ENCODE measurements around the gene LRRC8D.

LRRC8D gene

DNA sequence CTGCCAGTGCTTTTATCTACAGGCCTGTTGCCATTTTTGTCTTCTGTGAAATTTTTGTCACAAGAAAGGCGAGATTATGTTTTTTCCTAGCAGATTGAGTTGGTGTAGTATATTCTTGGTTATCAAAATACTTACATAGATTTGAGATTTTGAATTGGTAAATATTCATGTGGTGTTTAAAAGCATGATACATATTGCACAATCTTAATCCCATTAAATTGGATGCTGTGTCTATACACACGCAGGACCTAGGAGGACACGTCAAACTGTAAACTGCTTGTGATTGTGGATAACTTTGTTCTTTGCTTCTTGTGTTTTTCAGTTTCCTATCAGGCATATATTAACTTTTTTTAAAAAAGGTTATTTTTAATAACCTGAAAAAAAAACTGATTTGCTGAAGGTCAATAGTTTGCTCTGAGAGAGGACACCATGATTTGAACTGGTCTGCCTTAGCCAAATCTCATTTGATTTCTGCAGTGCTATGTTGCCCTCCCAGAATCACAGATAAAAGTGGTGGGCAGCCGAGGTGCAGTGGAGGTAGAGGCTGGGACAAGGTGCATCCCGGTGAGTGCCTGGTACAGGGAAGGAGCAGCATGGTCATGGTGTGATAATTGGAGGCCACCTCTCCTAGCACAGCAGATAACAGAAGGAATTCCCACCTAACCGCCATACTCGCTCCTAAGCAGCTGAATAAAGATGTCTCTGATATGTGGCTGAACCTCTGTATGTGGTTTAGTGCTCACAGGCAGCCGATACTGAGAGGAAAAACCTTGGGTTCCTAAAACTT, 76.7 kb downstream of the LRRC8D start:
- DNase-seq (ENCODE audit: extremely low read depth, insufficient read length): no peak
- H3K36me3 ChIP-seq (ENCODE audit: control insufficient read depth, insufficient read depth, low read length): no peaks in the 10 kb centered on the region
- no peaks in the 10 kb centered on the region for H3K27me3 ChIP-seq (replicated peaks; ENCODE audit: control insufficient read depth, insufficient read depth, low read length)
- TF ChIP-seq, protein P1, sequence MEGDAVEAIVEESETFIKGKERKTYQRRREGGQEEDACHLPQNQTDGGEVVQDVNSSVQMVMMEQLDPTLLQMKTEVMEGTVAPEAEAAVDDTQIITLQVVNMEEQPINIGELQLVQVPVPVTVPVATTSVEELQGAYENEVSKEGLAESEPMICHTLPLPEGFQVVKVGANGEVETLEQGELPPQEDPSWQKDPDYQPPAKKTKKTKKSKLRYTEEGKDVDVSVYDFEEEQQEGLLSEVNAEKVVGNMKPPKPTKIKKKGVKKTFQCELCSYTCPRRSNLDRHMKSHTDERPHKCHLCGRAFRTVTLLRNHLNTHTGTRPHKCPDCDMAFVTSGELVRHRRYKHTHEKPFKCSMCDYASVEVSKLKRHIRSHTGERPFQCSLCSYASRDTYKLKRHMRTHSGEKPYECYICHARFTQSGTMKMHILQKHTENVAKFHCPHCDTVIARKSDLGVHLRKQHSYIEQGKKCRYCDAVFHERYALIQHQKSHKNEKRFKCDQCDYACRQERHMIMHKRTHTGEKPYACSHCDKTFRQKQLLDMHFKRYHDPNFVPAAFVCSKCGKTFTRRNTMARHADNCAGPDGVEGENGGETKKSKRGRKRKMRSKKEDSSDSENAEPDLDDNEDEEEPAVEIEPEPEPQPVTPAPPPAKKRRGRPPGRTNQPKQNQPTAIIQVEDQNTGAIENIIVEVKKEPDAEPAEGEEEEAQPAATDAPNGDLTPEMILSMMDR (IDR thresholded peaks at IDR 0.05; ENCODE audit: insufficient read depth, low read length, poor library complexity, severe bottlenecking): no peak
- no peak overlapping the region for H3K4me3 ChIP-seq (replicated peaks; ENCODE audit: low read depth, low read length)

DNA sequence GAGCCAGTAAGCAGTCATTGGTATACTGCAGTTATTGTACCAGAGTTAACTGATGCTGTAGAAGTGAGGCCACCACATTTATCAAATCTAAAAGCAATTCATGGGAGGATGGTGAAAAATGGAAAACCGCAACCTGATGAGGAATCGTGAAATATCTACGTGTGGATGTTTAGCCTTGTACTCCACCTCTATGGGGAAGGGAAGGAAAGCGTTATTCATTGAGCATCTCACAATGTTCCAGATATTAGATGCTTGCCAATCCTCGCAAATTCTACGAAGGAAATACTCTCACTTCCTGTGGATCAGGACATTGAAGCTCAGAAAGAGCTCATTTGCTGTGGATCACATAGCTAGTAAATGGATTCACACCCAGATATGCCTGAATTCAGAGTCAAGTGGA, 77.3 kb downstream of the LRRC8D start:
- Histone ChIP-seq H3K4me3 (replicated peaks; ENCODE audit: low read depth, low read length) (no peak overlapping the region), H3K36me3 (ENCODE audit: control insufficient read depth, insufficient read depth, low read length) (no peaks in the 10 kb centered on the region), H3K27me3 (replicated peaks; ENCODE audit: control insufficient read depth, insufficient read depth, low read length) (no peaks in the 10 kb centered on the region)
- TF ChIP-seq, protein P1 (IDR thresholded peaks at IDR 0.05; ENCODE audit: insufficient read depth, low read length, poor library complexity, severe bottlenecking): no peak
- DNase-seq (ENCODE audit: extremely low read depth, insufficient read length): no peak

GRCh38 chr1:89898695-89899470, 78.1 kb downstream of the LRRC8D start:
- TF ChIP-seq, protein P1 (IDR thresholded peaks at IDR 0.05; ENCODE audit: insufficient read depth, low read length, poor library complexity, severe bottlenecking): no peak
- no peak for DNase-seq (ENCODE audit: extremely low read depth, insufficient read length)
- Histone ChIP-seq H3K4me3 (replicated peaks; ENCODE audit: low read depth, low read length) (no peak overlapping the region), H3K27me3 (replicated peaks; ENCODE audit: control insufficient read depth, insufficient read depth, low read length) (no peaks in the 10 kb centered on the region), H3K36me3 (ENCODE audit: control insufficient read depth, insufficient read depth, low read length) (no peaks in the 10 kb centered on the region)

GRCh38 chr1:89900323-89900722, 79.5 kb downstream of the LRRC8D start:
- no peak for DNase-seq (ENCODE audit: extremely low read depth, insufficient read length)
- Histone ChIP-seq H3K36me3 (ENCODE audit: control insufficient read depth, insufficient read depth, low read length) (no peaks in the 10 kb centered on the region), H3K4me3 (replicated peaks; ENCODE audit: low read depth, low read length) (no peak overlapping the region), H3K27me3 (replicated peaks; ENCODE audit: control insufficient read depth, insufficient read depth, low read length) (no peaks in the 10 kb centered on the region)
- TF ChIP-seq, protein P1 (IDR thresholded peaks at IDR 0.05; ENCODE audit: insufficient read depth, low read length, poor library complexity, severe bottlenecking): no peak

- TF ChIP-seq, protein P1 (IDR thresholded peaks at IDR 0.05; ENCODE audit: insufficient read depth, low read length, poor library complexity, severe bottlenecking): no peak
- no peaks in the 10 kb centered on the region for H3K27me3 ChIP-seq (replicated peaks; ENCODE audit: control insufficient read depth, insufficient read depth, low read length)
- H3K36me3 ChIP-seq (ENCODE audit: control insufficient read depth, insufficient read depth, low read length): no peaks in the 10 kb centered on the region
- DNase-seq (ENCODE audit: extremely low read depth, insufficient read length): no peak
- no peak overlapping the region for H3K4me3 ChIP-seq (replicated peaks; ENCODE audit: low read depth, low read length)
Measured at GRCh38 chr1:89900791-89901708, 80.2 kb downstream of the LRRC8D start.
